GM12801 (cell line): Measurements from ENCODE around the gene LRRC40.

ENCODE experiments used
- CTCF ChIP-seq: IDR thresholded peaks from one replicate; pipeline ENCODE4 v1.5.1; 2011; ENCODE audit warnings: control low read depth; ENCODE audit not compliant: insufficient read length; ENCODE audit errors: extremely low read depth

The LRRC40 gene

GRCh38 chr1:70140894-70141293, 64.5 kb downstream of the LRRC40 start:
- no peak for TF ChIP-seq CTCF

DNA sequence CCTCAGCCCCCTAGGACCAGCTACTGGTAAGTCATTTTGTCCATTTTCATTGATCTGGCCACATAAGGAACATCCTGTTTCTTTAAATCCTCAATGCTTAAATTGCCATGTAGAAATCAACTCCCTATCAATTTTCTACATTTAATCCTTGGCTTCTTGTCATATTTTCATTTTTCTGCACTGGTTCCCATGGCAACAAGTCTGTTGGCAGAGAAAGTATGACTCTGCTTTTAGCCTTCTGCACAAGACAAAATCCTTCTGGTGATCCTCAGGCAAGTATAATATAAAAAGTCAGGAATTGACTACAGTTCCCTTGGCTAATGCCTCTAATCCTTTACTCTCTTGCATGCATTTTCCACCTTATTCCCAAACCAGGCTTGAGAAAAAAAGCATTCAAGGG, 65.0 kb downstream of the LRRC40 start:
- no peak for TF ChIP-seq CTCF

- no peak for TF ChIP-seq CTCF
Measured at GRCh38 chr1:70134148-70134547, 71.2 kb downstream of the LRRC40 start.

- TF ChIP-seq CTCF, result no peak
Measured at GRCh38 chr1:70117046-70117445, 88.3 kb downstream of the LRRC40 start.

DNA sequence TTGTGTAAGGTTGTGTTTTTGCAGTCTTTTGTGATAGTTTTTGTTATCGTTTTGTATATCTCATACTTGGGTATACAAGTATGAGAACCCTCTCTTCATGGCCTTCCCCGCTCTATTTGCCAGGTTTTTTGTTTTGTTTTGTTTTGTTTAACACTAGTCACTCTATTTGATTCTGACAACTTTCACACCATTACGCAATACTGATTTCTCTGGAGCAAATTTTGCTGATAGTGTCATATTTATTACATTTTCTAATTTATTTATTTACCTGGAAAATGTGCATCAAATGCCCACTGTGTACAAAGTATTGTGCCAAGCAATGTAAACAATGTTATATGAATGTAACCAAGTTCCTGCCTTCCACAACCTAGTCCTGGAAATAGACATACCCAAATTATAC, 90.1 kb downstream of the LRRC40 start:
- no peak for TF ChIP-seq CTCF

- no peak for TF ChIP-seq CTCF
Measured at GRCh38 chr1:70112838-70113237, 92.5 kb downstream of the LRRC40 start.

DNA sequence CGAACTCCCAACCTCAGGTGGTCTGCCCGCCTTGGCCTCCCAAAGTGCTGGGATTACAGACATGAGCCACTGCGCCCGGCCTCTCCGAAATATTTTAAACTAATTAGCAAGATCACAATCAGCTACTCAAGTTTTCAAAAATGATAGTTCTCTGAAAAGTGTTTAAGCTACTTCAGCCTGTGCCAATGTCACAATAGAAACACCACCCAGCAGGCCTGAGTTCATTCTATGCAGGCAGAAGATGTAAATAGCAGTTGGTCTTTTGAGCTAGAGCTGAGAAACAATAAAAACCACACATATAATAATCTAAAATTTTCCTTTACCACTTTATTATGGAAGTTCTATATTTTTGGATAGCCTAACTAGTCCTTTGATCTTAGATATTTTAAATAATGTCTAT, 96.1 kb downstream of the LRRC40 start:
- no peak for TF ChIP-seq CTCF

DNA sequence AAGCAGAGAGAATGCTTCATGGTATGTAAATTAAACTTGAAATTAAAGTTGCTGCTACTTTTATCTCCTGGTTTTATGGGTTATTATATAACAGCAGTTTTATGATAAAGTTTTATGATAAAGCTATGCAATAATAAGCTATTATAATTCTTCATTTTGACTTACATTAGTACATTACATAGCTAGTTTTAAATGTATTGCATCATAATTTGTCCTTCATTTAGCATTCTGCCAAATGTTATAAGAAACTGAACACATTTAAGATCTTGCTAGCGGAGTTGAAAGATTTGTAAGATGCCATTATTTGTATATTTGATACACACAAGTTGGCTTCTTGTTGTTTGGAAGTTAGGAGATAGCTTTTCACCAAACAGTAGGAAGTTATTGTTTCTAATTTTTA, 101.6 kb downstream of the LRRC40 start:
- no peak for TF ChIP-seq CTCF
